Endothelial cell of umbilical vein (primary cell): ENCODE measurements around the gene CDCA5. TPM values are rescaled to one million over a fixed set of nuclear protein-coding genes. Genes with fewer than 3 reads are reported as not detected.

ENCODE experiments used
- BruUV-seq: library from RNA; stranded (reverse); fragments of 400-500 nt; replicated peaks from 2 replicates; lab custom pipeline; 2021; lab: Mats Ljungman, UMichigan
- CTCF ChIA-PET: fragments of 300-600, 350-600 bp; sonication (Branson Sonifier 250); formaldehyde crosslinking; loops from one replicate; lab custom pipeline; 2021; ENCODE audit warnings: antibody characterized with exemption, inconsistent platforms; lab: Charles Lee
- POLR2A ChIA-PET: fragments of 300-600, 350-600 bp; sonication (Branson Sonifier 250); formaldehyde crosslinking; loops from one replicate; lab custom pipeline; 2021; ENCODE audit warnings: antibody characterized with exemption, inconsistent platforms; lab: Charles Lee
- DNase-seq: peaks from one replicate; pipeline ENCODE4 v3.0.0-alpha.2; 2011; ENCODE audit warnings: low read depth, low spot score
- FAIRE-seq: peaks from 2 replicates; lab custom pipeline; 2011; peaks lifted over from hg19 to GRCh38; lab: Jason Lieb, UNC
- H2AFZ ChIP-seq: 2 replicates; pipeline ENCODE4 v1.6.0; 2012; ENCODE audit warnings: low read depth, low read length, control low read depth, inconsistent platforms
- H3K27ac ChIP-seq: 2 replicates; pipeline ENCODE4 v1.5.1; 2011; ENCODE audit warnings: low read depth, mild to moderate bottlenecking, control low read depth, low read length, moderate library complexity; ENCODE audit not compliant: insufficient read depth
- H3K27me3 ChIP-seq, 2 experiments: 2 replicates each; pipeline versions ENCODE4 v1.6.0 to v1.6.1; 2011; ENCODE audit warnings: low read length in 2 of 2, mixed read lengths in 1 of 2; ENCODE audit not compliant: control insufficient read depth in 2 of 2, insufficient read depth in 2 of 2
- H3K36me3 ChIP-seq, 2 experiments: 2 replicates in 1 of 2; 3 replicates in 1 of 2; pipeline ENCODE4 v1.5.1; 2011; ENCODE audit warnings: low read length in 2 of 2, mild to moderate bottlenecking in 1 of 2, moderate library complexity in 1 of 2; ENCODE audit not compliant: control insufficient read depth in 2 of 2, insufficient read depth in 2 of 2; ENCODE audit errors: extremely low read depth in 1 of 2
- H3K4me1 ChIP-seq: 3 replicates; pipeline ENCODE4 v1.5.1; 2011; ENCODE audit warnings: mild to moderate bottlenecking, low read length; ENCODE audit not compliant: control insufficient read depth, insufficient read depth; ENCODE audit errors: extremely low read depth
- H3K4me2 ChIP-seq: 2 replicates; pipeline ENCODE4 v1.6.1; 2011; ENCODE audit warnings: low read length, control low read depth, mixed read lengths; ENCODE audit not compliant: insufficient read depth
- H3K4me3 ChIP-seq, 3 experiments: fragments of 200-600 bp in 1 of 3; sonication (generic), shearing (Covaris generic) in 1 of 3; replicated peaks in 1 of 3; 2 replicates each; pipeline ENCODE4 v1.5.1; 2011 to 2016; ENCODE audit warnings: control low read depth in 3 of 3, low read length in 3 of 3, mild to moderate bottlenecking in 2 of 3, inconsistent platforms in 1 of 3, low read depth in 1 of 3, moderate library complexity in 1 of 3; ENCODE audit not compliant: insufficient read depth in 1 of 3
- H3K79me2 ChIP-seq: 2 replicates; pipeline ENCODE4 v1.6.0; 2012; ENCODE audit warnings: low read length, inconsistent platforms; ENCODE audit not compliant: control insufficient read depth, insufficient read depth
- H3K9ac ChIP-seq: replicated peaks from 2 replicates; pipeline ENCODE3; 2011; ENCODE audit warnings: low read length, control low read depth; ENCODE audit not compliant: insufficient read depth; ENCODE audit errors: extremely low read depth
- H3K9me1 ChIP-seq: replicated peaks from 3 replicates; pipeline ENCODE4 v1.6.0; 2011; ENCODE audit warnings: mild to moderate bottlenecking, low read length; ENCODE audit not compliant: control insufficient read depth, insufficient read depth; ENCODE audit errors: extremely low read depth
- H3K9me3 ChIP-seq: replicated peaks from 2 replicates; pipeline ENCODE4 v1.5.1; 2012; ENCODE audit warnings: low read length, inconsistent platforms; ENCODE audit not compliant: control insufficient read depth, insufficient read depth
- H4K20me1 ChIP-seq: replicated peaks from 2 replicates; pipeline ENCODE3; 2011; ENCODE audit warnings: mild to moderate bottlenecking, low read length; ENCODE audit not compliant: control insufficient read depth, insufficient read depth; ENCODE audit errors: extremely low read depth
- CTCF ChIP-seq, 2 donors: IDR thresholded peaks; 1 replicate in 1 of 2; 2 replicates in 1 of 2; pipeline ENCODE4 v1.5.1; 2011; ENCODE audit warnings: low read length in 2 of 2, mild to moderate bottlenecking in 2 of 2, moderate library complexity in 2 of 2, control low read depth in 1 of 2, inconsistent platforms in 1 of 2, low read depth in 1 of 2; ENCODE audit not compliant: insufficient read depth in 1 of 2; ENCODE audit errors: extremely low read depth in 1 of 2
- EZH2 ChIP-seq: IDR thresholded peaks from 2 replicates; pipeline ENCODE4 v1.6.1; 2012; ENCODE audit warnings: borderline replicate concordance, low read depth, mild to moderate bottlenecking, moderate library complexity, low read length, inconsistent platforms; ENCODE audit not compliant: severe bottlenecking
- FOS ChIP-seq: IDR thresholded peaks from 2 replicates; pipeline ENCODE4 v1.6.1; 2011; ENCODE audit warnings: mild to moderate bottlenecking, low read length, moderate library complexity, borderline replicate concordance; ENCODE audit not compliant: insufficient read depth
- GATA2 ChIP-seq: IDR thresholded peaks from 2 replicates; pipeline ENCODE4 v1.7.0; 2011; ENCODE audit warnings: low read depth, mild to moderate bottlenecking, moderate library complexity, mixed read lengths, low read length; ENCODE audit not compliant: insufficient read length, insufficient read depth
- JUN ChIP-seq: IDR thresholded peaks from 2 replicates; pipeline ENCODE4 v1.6.1; 2011; ENCODE audit warnings: borderline replicate concordance, low read depth; ENCODE audit not compliant: insufficient read length, insufficient read depth
- MAX ChIP-seq: IDR thresholded peaks from 2 replicates; pipeline ENCODE4 v1.6.1; 2011; ENCODE audit not compliant: insufficient read depth, insufficient read length
- MYC ChIP-seq: IDR thresholded peaks from one replicate; pipeline ENCODE4 v1.6.1; 2011; ENCODE audit warnings: mild to moderate bottlenecking, low read depth, low read length
- POLR2A ChIP-seq: IDR thresholded peaks from 2 replicates; pipeline ENCODE4 v1.6.1; 2012; ENCODE audit warnings: low read depth, mild to moderate bottlenecking, control low read depth, low read length
- POLR2AphosphoS5 ChIP-seq: IDR thresholded peaks from 2 replicates; pipeline ENCODE4 v1.6.1; 2012; ENCODE audit warnings: low read depth, mild to moderate bottlenecking, control low read depth, low read length, moderate library complexity; ENCODE audit not compliant: insufficient read depth
- dilution Hi-C: fragments of 300-500 bp; cut with MboI; formaldehyde crosslinking; loops from one replicate; pipeline ENCODE4 v1.15.0; 2019; ENCODE audit warnings: low sequenced_read_pairs; ENCODE audit not compliant: extremely low pct_ligation_motif_present
- intact Hi-C: fragments of 100-400 bp; cut with micrococcal nuclease; formaldehyde crosslinking; loops from one replicate; pipeline ENCODE4 v1.10.0; 2022
- polyA plus RNA-seq, 4 experiments: library from polyadenylated mRNA; depleted of rRNA in 3 of 4; stranded (reverse) in 3 of 4; unstranded in 1 of 4; fragments of >200 nt; gene quantifications; 2 replicates each; pipeline versions ENCODE4 v1.2.1 to v1.2.3, GENCODE V29; 2011 to 2012; ENCODE audit warnings: missing spikeins in 1 of 4
- total RNA-seq: library from RNA; stranded (reverse); gene quantifications from 2 replicates; pipeline ENCODE4 v1.2.3, GENCODE V29; 2021

The CDCA5 gene
- total and polyA plus RNA-seq, 2 donors (not counting 3 experiments of a cell fraction or from before 2014, with no cell fraction given), result 16.4 to 35.7 TPM

- dilution Hi-C loops, result no loop called here
- intact Hi-C loops, result loop anchor here (1.0 kb wide), 2 partner anchors 51 to 65 kb away; partner anchors contain the start of gene SNX15
- no peak for TF ChIP-seq POLR2A
- TF ChIP-seq CTCF (IDR thresholded peaks at IDR 0.05; ENCODE audit: extremely low read depth in 1 of 2, insufficient read depth in 1 of 2, low read depth in 1 of 2, low read length in 2 of 2), result peak; percentile 51 to 67
- Histone ChIP-seq H3K9me1 (no peaks in the 10 kb centered on the region), H3K36me3 (peaks cover 0 to 3% of the 10 kb centered on the region in 2 experiments), H3K27me3 (no peaks in the 10 kb centered on the region), H3K27ac (no peak overlapping the region), H2AFZ (no peak overlapping the region), H3K4me2 (no peak overlapping the region), H3K4me1 (peaks cover 6% of the 10 kb centered on the region), H3K9me3 (no peaks in the 10 kb centered on the region), H3K79me2 (peaks cover 22% of the 10 kb centered on the region), H3K4me3 (no peak overlapping the region), H3K9ac (no peak overlapping the region), H4K20me1 (no peaks in the 10 kb centered on the region)
- no TSS peak for BruUV-seq
- DNase-seq (peak; percentile 22), FAIRE-seq (no peak)
- CTCF ChIA-PET, result no interaction called here
- POLR2A ChIA-PET, result no interaction called here
These were observed 5.7 kb downstream of the CDCA5 start for GRCh38 chr11:65078151-65078550.

GRCh38 chr11:65077451-65077850 lies 6.4 kb downstream of the CDCA5 start:
- Histone ChIP-seq H3K27ac (no peak overlapping the region), H2AFZ (no peak overlapping the region), H3K4me3 (no peak overlapping the region), H3K9me3 (no peaks in the 10 kb centered on the region), H3K79me2 (peaks cover 15% of the 10 kb centered on the region), H3K36me3 (peaks cover 0 to 3% of the 10 kb centered on the region in 2 experiments), H3K9me1 (no peaks in the 10 kb centered on the region), H3K9ac (no peak overlapping the region), H4K20me1 (no peaks in the 10 kb centered on the region), H3K4me1 (no peaks in the 10 kb centered on the region), H3K4me2 (no peak overlapping the region), H3K27me3 (no peaks in the 10 kb centered on the region)
- POLR2A ChIA-PET, result no interaction called here
- DNase-seq (no peak), FAIRE-seq (no peak)
- intact Hi-C loops, result no loop called here
- no TSS peak for BruUV-seq
- dilution Hi-C loops, result no loop called here
- CTCF ChIA-PET, result no interaction called here
- TF ChIP-seq FOS (no peak), CTCF (IDR thresholded peaks at IDR 0.05; ENCODE audit: extremely low read depth in 1 of 2, insufficient read depth in 1 of 2, low read depth in 1 of 2, low read length in 2 of 2) (no peak), MAX (no peak), JUN (no peak), POLR2AphosphoS5 (no peak), GATA2 (no peak), MYC (no peak), POLR2A (no peak), EZH2 (no peak)
